GM19397 (cell line): ENCODE results near the gene UTF1.

Experiments used
- ATAC-seq: cut with Tn5 transposase; IDR thresholded peaks from one replicate; pipeline ENCODE4 v1.9.1; 2021; ENCODE audit warnings: mild to moderate bottlenecking, moderate library complexity; ENCODE audit not compliant: unreplicated experiment

UTF1 gene

GRCh38 chr10:133276435-133277201 lies 46.6 kb downstream of the UTF1 start, which contains the start of gene ADAM8:
TSS of gene ADAM8 (minus strand) at chr10:133276868. CDS start at chr10:133276817, 51 bp downstream.
- peak; percentile 55 for ATAC-seq

GRCh38 chr10:133277277-133277992 lies 47.4 kb downstream of the UTF1 start:
- no peak for ATAC-seq

- ATAC-seq = no peak
Observed at GRCh38 chr10:133277993-133278576, 48.1 kb downstream of the UTF1 start.

GRCh38 chr10:133278577-133279265 lies 48.7 kb downstream of the UTF1 start:
- peak; percentile 40 for ATAC-seq

- no peak for ATAC-seq
Observed at GRCh38 chr10:133279326-133280226, 49.6 kb downstream of the UTF1 start.

GRCh38 chr10:133280391-133281059 lies 50.5 kb downstream of the UTF1 start:
- no peak for ATAC-seq

GRCh38 chr10:133281084-133281483 lies 51.1 kb downstream of the UTF1 start:
- ATAC-seq = no peak
